ENCODE results near the gene TRIP11. TPM values are rescaled to one million over a fixed set of nuclear protein-coding genes. Genes with fewer than 3 reads are reported as not detected.

TRIP11 gene
- total RNA-seq, 1 donor from 2014 or later, result 42.0 TPM

Other genes with a start within 250 kb of the TRIP11 start
- gene TC2N, start 172.5 kb downstream of the TRIP11 start, total RNA-seq, result 18.6 and 19.3 TPM in 2 replicates
- gene FBLN5, start 92.4 kb downstream of the TRIP11 start, total RNA-seq, result 0.68 and 1.3 TPM in 2 replicates
- 23.7 and 25.2 TPM in 2 replicates for gene ATXN3, start 66.5 kb upstream of the TRIP11 start, total RNA-seq
- 76.1 and 77.9 TPM in 2 replicates for gene NDUFB1, start 81.6 kb upstream of the TRIP11 start, total RNA-seq
- gene CPSF2, start 81.9 kb upstream of the TRIP11 start, total RNA-seq, result 111 and 120 TPM in 2 replicates

Data from activated CD4-positive, alpha-beta T cell treated with anti-CD3 and anti-CD28 coated beads, Interleukin-2, amount 10 ng/mL, durations not matched to agents 24 days and 14 days (primary cell).